ENCODE data around the gene CTSD.

The CTSD gene

GRCh38 chr11:1755692-1756561, 7.8 kb downstream of the CTSD start:
- peak in 2 of 4 experiments; percentile 29 to 31 for DNase-seq

GRCh38 chr11:1755344-1755691, 8.4 kb downstream of the CTSD start:
- DNase-seq, result no peak

GRCh38 chr11:1754376-1755150, 9.2 kb downstream of the CTSD start:
- DNase-seq, result peak in 1 of 4 experiments; percentile 42

- no peak for DNase-seq
Measured at GRCh38 chr11:1753929-1754305, 9.8 kb downstream of the CTSD start.

DNA sequence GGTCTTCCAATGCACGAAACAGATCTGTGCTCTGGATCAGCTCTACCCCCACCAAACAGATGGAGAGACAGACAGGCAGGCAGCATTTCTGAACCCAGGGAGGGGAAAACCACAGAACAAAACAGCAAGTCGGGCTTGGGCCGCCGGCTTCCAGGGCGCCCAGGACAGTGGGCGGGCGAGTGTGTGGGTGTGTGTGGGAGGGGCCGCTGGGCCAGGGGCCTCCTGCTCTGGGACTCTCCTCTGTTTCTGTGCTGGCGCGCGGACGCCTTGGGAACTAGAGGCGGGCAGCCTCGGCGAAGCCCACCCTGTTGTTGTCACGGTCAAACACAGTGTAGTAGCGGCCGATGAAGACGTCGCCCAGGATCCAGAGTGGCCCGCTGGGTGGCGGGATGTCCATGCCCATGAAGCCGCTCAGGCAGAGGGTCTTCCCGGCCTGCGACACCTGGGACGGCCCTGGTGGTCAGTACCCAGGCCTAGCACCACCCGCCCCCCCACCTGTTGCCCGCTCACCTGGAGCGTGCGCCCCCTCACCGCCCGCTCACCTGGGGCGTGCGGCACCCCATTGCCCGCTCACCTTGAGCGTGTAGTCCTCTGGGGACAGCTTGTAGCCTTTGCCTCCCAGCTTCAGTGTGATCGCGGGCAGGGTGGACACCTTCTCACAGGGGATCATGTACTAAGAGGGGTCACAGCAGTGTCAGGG, 10.3 kb downstream of the CTSD start:
- peak in 2 of 4 experiments; percentile 9 to 31 for DNase-seq

DNA sequence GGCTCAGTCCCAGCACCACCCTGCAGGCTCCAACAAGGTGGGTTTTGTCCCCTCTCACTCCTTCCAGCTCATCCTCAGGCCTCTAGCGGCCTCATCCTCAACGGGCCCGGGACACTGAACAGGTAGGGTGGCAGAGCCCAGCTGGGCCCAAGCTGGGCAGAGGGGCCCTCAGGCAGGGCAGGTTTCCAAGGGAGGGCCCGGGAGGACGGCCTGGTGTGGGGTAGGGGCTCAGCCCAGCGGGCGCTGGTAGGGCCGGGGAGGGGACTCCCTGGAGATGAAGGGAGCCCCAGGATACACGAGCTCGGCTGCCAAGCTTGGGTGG, 10.9 kb downstream of the CTSD start:
- DNase-seq, result no peak

DNA sequence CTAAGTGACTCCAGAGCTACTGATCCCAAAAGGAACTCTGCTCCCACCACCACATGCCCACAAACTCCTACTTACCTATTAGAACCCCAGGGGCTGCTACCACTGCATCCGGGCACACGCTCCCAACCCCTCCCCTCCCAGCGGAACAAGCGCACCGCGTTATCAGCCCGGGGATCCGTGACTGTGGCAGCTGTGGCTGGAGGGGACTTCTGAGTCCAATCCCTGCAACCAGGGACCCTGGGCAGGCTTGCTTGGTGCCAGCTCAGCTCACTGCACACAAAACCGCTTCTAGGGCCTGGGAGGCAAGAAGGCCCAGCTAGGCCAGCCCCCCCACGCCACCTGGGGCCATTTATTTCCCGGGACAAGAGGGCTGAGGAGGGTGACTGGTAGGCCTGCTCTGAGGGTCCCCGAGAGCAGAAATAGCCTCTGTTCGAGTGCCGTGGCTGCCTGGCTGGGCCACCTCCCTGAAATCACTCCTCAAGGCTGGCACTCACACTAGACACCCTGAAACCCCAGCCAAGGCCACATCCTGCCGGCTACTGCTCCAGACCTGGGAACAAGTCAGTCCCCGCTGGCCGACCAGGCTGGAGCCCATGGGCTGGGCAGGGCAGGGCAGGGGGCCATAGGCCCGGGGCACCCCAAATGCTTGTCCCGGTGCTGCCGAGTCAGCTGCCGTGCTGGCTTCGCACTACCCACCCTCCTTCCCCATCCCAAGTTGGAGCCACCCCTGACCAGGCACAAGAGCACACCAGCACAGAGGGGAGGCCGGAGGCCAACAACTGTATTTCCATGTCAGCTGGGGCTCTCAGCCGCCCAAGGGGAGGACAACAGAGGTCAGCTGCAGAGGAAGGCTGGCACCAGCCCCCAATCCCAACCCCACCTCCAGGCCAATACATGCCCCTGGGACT, 11.5 kb downstream of the CTSD start:
- DNase-seq, result peak in 2 of 4 experiments; percentile 12 to 15

DNA sequence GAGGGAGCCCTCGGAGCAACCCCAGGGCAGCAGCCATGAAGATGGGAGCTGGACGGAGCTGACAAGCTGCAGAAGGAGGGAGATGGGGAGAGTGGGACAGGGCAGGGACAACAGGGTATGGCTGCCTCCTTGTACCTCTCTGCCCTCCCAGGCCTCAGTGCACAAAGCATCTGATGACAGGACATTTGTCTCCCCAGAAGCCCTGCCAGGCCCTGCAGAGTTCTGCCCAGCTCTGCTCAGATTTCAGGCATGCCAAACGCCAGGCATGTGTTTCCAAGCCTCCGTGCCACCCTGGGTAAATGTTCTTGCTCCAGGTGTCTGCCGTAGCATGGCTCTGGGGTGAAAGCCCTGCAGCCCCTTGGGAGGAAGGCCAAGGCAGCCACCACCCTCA, 12.2 kb downstream of the CTSD start:
- DNase-seq, result no peak

- DNase-seq, result peak in 3 of 4 experiments; percentile 43 to 48 (median 45)
Measured at GRCh38 chr11:1750840-1751530, 12.7 kb downstream of the CTSD start.

- DNase-seq, result peak; percentile 54 to 74 (median 62)
Measured at GRCh38 chr11:1750481-1750839, 13.3 kb downstream of the CTSD start, which contains the start of gene IFITM10. TSS of gene IFITM10 (minus strand) at chr11:1750595. CDS start at chr11:1750442, 153 bp downstream.

GRCh38 chr11:1749395-1750351, 14.1 kb downstream of the CTSD start:
- DNase-seq, result peak; percentile 71 to 79 (median 72)

DNA sequence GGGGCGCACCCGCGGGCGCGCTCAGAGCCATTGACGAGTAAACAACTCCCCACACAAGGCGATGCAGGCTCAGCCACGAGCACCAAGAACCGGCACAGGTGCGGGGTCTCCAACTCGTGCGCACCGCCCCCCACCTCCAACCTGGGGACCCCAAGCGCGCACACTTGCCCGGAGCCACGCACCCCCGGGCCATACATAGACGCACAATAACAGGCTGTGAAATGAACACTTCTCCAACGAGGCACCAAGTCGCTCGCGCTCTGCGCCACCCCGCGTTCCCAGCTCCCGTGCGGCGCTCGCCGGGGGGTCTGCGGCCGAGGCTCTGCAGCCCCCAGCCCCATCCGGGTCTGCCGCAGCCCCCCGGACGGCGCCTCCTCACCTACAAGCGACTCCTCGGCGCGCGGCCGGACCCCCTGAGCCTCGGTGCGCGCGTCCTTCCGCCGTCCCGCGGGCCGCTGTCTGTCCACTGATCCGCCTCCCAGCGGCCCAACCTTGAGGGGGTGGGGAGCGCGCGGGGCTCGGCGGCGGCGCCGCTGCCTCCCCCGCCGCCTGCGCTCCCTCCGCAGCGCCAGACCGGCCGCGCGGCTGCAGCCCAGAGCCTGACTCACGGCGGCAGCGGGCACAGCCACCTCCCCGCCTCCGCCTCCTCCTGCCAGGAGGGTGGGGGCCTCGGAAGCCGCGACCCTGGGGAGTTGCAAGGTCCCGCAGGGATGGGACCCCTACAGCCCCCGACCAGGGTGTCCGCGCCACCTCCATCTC, 14.9 kb downstream of the CTSD start:
- DNase-seq, result peak; percentile 58 to 83 (median 72)

GRCh38 chr11:1747753-1748635, 15.7 kb downstream of the CTSD start:
- DNase-seq, result peak; percentile 33 to 62 (median 48)

DNA sequence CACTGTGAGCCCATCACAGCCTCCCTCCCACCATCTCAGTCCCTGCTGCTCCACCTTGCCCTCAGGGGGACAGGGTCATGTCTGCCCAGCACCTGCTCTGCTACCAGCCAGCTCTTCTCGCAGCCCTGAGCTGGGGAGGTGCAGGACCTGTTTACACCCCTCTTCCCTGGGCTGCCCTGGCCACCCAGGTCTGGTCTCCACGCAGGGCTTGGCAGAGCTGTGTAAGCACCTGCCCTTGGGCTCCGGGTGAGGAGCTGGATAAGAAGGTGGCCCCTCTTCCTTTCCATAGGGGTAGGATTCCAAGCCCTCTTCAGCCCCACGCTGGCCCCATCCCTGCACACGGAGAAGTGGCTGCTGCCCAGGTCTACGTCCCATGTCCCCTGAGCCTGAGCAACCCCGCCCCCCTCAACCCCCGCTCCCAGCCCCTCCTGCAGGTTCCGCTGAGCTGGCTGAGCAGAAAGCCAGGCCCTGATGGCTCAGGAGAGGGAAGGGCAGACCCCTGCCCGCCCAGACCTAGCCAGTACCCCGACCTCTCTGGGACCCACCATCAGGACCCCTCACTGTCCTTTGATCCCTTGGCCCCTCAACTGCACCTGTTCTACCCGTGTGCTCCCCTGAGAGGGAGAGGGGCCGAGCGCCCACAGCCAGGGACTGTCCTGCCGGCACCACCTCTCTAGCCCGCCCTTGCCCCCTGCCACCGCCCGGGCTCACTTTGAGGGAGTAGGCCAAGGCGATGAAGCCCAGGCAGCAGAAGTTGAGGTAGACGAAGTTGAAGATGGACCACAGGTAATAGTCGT, 16.6 kb downstream of the CTSD start:
- DNase-seq, result peak in 2 of 4 experiments; percentile 3 to 13

- peak; percentile 42 to 63 (median 54) for DNase-seq
Measured at GRCh38 chr11:1746511-1746931, 17.2 kb downstream of the CTSD start.

DNA sequence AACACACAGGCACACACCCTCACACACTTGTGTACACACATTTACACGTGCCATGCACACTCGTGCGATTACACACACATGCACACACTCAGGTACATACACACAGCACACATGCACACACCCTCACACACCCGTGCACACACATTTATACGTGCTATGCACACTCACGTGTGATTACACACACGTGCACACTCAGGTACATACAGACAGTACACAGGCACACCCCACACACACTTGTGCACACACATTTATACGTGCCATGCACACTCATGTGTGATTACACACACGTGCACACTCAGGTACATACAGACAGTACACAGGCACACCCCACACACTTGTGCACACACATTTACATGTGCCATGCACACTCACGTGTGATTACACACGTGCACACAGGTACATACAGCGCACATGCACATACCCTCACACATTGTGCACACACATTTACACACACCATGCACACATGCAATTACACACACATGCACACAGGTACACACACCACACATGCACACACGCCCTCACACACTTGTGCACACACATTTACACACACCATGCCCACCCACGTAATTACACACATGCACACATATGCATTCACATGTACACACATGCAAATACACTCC, 17.9 kb downstream of the CTSD start:
- DNase-seq, result peak in 2 of 4 experiments; percentile 10 to 22
